Measurements from ENCODE around the gene MFSD12.

MFSD12 gene

GRCh38 chr19:3547301-3547731 lies 10.1 kb downstream of the MFSD12 start:
- no peak overlapping the region for H3K4me3 ChIP-seq (ENCODE audit: low read depth, low read length)
- TF ChIP-seq, protein P1, sequence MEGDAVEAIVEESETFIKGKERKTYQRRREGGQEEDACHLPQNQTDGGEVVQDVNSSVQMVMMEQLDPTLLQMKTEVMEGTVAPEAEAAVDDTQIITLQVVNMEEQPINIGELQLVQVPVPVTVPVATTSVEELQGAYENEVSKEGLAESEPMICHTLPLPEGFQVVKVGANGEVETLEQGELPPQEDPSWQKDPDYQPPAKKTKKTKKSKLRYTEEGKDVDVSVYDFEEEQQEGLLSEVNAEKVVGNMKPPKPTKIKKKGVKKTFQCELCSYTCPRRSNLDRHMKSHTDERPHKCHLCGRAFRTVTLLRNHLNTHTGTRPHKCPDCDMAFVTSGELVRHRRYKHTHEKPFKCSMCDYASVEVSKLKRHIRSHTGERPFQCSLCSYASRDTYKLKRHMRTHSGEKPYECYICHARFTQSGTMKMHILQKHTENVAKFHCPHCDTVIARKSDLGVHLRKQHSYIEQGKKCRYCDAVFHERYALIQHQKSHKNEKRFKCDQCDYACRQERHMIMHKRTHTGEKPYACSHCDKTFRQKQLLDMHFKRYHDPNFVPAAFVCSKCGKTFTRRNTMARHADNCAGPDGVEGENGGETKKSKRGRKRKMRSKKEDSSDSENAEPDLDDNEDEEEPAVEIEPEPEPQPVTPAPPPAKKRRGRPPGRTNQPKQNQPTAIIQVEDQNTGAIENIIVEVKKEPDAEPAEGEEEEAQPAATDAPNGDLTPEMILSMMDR (conservative IDR thresholded peaks at IDR 0.05; ENCODE audit: low read depth, low read length) = peak; percentile 66
- DNase-seq (ENCODE audit: low read depth) = no peak

- no peak overlapping the region for H3K4me3 ChIP-seq (ENCODE audit: low read depth, low read length)
- TF ChIP-seq, protein P1 (conservative IDR thresholded peaks at IDR 0.05; ENCODE audit: low read depth, low read length) = no peak
- DNase-seq (ENCODE audit: low read depth) = no peak
Measured at GRCh38 chr19:3546119-3546518, 11.3 kb downstream of the MFSD12 start.

- TF ChIP-seq, protein P1 (conservative IDR thresholded peaks at IDR 0.05; ENCODE audit: low read depth, low read length) = no peak
- no peak overlapping the region for H3K4me3 ChIP-seq (ENCODE audit: low read depth, low read length)
- no peak for DNase-seq (ENCODE audit: low read depth)
Measured at GRCh38 chr19:3545669-3546034, 11.7 kb downstream of the MFSD12 start.

DNA sequence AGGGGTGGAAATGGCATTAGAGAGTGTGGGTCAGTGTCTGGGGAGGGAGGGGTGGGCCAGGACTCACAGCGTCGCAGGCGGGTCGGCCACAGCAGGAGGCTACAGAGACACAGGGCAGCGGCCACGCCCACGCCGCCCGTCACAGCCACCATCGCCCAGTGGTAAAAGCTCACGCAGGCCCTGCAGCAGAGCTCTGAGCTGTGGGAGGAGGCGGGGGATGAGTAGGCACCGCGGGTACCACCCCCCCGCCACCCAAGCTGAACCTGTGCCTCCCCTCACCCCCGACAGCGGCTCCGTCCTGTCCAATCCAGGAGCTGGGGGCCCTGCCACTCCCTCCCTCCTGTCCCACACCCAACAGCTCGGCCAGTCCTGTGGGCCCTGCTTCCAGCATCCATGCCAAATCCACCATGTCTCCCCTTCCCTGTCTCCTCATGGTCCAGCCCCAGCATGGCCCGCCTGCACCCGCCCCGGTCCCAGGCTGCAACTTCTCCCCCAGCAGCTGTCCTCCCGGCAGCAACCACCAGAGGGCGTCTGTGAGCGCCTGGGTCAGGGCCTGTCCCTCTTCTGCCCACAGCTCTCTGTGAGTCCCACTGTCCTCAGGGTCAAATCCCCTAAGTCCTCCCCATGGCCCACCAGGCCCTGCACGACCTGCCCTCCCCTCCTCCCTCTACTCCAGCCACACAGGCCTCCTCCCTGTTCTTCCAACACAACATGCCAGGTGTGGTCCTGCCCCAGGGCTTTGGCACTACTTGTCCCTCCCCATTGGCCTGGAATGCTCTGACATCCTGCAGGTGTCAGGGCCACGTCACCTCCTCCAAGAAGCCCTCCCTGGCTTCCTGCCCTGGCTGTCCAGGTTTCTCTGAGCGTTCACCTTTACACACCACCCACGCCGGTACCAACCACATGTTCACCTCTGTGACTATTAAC lies 12.4 kb downstream of the MFSD12 start:
- no peak overlapping the region for H3K4me3 ChIP-seq (ENCODE audit: low read depth, low read length)
- peak; percentile 50 for DNase-seq (ENCODE audit: low read depth)
- TF ChIP-seq, protein P1 (conservative IDR thresholded peaks at IDR 0.05; ENCODE audit: low read depth, low read length) = peak; percentile 95

DNA sequence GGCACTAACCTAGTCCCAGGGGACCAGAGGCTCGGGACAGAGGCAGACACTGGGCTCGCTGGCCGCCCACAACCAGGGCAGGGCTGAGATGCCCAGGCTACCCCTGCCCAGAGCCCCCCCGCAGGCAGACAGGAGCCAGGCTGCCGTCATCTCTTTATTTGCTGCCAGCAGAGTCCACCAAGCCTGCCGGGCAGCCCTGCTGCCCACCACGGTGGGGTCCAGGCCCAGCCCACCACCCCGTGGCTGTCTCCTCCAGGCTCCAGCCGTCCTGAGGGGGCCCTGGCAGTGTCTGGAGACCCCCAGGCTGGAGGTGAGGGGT lies 13.4 kb downstream of the MFSD12 start:
- no peak overlapping the region for H3K4me3 ChIP-seq (ENCODE audit: low read depth, low read length)
- no peak for DNase-seq (ENCODE audit: low read depth)
- TF ChIP-seq, protein P1 (conservative IDR thresholded peaks at IDR 0.05; ENCODE audit: low read depth, low read length) = no peak

GRCh38 chr19:3543150-3544057 lies 14.0 kb downstream of the MFSD12 start:
- DNase-seq (ENCODE audit: low read depth) = no peak
- H3K4me3 ChIP-seq (ENCODE audit: low read depth, low read length) = no peak overlapping the region
- TF ChIP-seq, protein P1 (conservative IDR thresholded peaks at IDR 0.05; ENCODE audit: low read depth, low read length) = no peak
